Measurements from ENCODE around the gene BRINP3. TPM values are rescaled to one million over a fixed set of nuclear protein-coding genes. Genes with fewer than 3 reads are reported as not detected.

BRINP3 gene
- total RNA-seq, 1 donor from 2014 or later, result not detected

DNA sequence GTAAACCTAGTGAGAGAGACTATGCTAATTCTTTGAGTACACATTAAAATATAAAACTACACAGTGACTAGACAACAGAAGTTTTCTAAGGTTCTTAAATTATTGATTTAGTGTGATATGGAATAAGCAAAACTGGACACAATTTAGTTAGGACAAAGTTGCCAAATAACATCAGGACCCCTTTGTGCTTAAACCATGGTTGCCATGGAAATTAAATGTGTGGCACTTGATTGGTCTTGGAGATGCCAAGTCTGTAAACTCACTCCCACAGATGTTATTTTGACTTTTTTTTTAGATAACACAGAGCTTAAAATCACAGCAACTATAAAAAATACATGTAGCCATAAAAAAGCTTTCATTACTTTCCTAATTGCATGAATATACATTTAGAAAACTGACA lies 234.6 kb downstream of the BRINP3 start:
- no peak overlapping the region for H3K4me3 ChIP-seq (ENCODE audit: low read depth, low read length)
- no peak for DNase-seq (ENCODE audit: low read depth)
- TF ChIP-seq, protein P1, sequence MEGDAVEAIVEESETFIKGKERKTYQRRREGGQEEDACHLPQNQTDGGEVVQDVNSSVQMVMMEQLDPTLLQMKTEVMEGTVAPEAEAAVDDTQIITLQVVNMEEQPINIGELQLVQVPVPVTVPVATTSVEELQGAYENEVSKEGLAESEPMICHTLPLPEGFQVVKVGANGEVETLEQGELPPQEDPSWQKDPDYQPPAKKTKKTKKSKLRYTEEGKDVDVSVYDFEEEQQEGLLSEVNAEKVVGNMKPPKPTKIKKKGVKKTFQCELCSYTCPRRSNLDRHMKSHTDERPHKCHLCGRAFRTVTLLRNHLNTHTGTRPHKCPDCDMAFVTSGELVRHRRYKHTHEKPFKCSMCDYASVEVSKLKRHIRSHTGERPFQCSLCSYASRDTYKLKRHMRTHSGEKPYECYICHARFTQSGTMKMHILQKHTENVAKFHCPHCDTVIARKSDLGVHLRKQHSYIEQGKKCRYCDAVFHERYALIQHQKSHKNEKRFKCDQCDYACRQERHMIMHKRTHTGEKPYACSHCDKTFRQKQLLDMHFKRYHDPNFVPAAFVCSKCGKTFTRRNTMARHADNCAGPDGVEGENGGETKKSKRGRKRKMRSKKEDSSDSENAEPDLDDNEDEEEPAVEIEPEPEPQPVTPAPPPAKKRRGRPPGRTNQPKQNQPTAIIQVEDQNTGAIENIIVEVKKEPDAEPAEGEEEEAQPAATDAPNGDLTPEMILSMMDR (conservative IDR thresholded peaks at IDR 0.05; ENCODE audit: low read depth, low read length), result no peak

DNA sequence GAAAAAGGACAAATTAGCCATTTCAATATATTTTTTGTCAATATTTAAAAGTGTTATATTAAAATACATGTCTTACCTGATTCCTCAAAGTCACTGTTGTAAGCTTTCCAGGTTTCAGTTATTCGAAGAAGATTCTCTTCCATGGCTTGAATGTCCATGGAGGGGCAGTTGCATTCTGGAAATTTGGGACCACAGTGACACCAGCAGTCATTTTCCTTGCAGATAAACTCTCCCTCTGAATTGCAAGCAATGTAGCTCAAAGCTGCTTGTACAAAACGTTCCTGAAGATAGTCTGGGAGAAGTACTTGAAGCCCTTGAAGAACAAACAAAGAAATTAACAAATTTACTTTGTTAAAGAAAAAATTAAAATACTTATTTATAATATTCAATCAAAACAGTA lies 251.7 kb downstream of the BRINP3 start:
- TF ChIP-seq, protein P1 (conservative IDR thresholded peaks at IDR 0.05; ENCODE audit: low read depth, low read length), result no peak
- no peak for DNase-seq (ENCODE audit: low read depth)
- no peak overlapping the region for H3K4me3 ChIP-seq (ENCODE audit: low read depth, low read length)

DNA sequence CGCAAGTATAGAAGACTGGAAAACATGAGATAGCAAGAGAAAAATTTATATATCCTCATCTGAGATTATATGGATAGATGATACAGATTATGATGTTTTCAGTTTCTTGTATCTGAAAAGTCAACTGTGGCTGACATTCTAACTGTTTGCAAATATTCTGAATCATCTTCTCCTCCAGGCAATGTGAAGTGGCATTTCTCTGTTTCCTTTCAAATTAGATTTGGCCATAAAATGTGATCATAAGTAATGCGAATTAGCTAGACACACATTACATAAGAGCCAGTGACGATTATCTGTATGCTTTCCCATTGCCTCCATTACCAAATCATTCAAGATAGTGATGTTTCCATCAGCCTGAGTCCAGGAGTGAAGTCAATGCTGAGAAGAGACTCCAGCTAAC lies 265.2 kb downstream of the BRINP3 start:
- DNase-seq (ENCODE audit: low read depth), result no peak
- TF ChIP-seq, protein P1 (conservative IDR thresholded peaks at IDR 0.05; ENCODE audit: low read depth, low read length), result no peak

DNA sequence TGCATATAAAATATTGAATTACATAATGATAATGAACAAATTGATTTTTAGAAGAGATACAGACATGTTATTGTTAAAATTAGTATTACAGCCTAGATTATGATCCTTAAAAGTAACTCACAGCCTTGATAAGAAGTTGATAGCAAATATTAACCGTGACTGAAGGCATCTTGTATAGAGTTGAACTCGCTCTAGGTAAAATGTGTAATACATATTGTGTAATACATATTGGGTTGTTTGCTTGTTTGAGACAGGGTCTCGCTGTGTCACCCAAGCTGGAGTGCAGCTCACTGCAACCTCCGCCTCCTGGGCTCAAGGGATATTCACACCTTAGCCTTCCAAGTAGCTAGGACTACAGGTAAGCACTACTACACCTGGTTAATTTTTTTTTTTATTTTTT lies 269.9 kb downstream of the BRINP3 start:
- TF ChIP-seq, protein P1 (conservative IDR thresholded peaks at IDR 0.05; ENCODE audit: low read depth, low read length), result no peak
- DNase-seq (ENCODE audit: low read depth), result no peak
- no peak overlapping the region for H3K4me3 ChIP-seq (ENCODE audit: low read depth, low read length)

More for the DNA sequence above, 265.2 kb downstream of the BRINP3 start:
- H3K4me3 ChIP-seq (ENCODE audit: low read depth, low read length), result no peak overlapping the region

DNA sequence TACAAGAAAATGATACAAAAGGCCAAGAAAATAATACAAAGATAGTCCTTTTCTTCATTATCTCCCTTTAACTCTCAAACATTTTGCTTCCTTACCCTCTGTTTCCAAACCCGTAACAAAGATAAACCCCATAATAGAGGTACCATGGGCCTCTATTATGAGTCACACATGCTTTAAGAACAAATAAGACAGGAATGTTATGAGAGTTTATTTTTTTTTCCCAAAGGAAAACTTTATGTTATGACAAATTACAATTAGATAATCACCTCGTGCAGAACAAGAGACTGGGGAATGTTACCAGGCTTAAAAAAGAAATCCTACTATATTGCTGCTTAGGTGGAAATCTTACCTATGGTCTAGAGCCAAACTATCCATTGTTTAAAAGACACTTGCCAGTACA lies 272.0 kb downstream of the BRINP3 start:
- TF ChIP-seq, protein P1 (conservative IDR thresholded peaks at IDR 0.05; ENCODE audit: low read depth, low read length), result no peak
- DNase-seq (ENCODE audit: low read depth), result no peak
- no peak overlapping the region for H3K4me3 ChIP-seq (ENCODE audit: low read depth, low read length)

DNA sequence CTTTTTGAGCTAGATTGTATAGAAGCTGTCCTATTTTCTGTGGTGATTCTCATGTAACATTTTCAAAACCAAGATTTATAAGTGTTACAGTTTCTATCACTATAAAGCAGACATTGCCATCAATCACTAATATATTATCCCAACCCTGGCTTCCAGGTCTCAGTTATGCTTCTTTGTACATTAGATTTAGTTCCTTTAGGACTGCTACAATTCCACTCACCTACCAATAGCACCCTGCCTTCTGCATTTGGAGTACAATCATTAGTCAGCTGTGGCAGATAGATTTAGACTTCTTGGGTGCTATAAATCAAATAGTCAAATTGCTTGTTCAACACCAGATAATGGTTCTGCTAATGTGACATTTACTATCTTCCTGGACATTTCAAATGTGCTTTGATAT lies 281.6 kb downstream of the BRINP3 start:
- DNase-seq (ENCODE audit: low read depth), result no peak
- H3K4me3 ChIP-seq (ENCODE audit: low read depth, low read length), result no peak overlapping the region
- TF ChIP-seq, protein P1 (conservative IDR thresholded peaks at IDR 0.05; ENCODE audit: low read depth, low read length), result no peak

DNA sequence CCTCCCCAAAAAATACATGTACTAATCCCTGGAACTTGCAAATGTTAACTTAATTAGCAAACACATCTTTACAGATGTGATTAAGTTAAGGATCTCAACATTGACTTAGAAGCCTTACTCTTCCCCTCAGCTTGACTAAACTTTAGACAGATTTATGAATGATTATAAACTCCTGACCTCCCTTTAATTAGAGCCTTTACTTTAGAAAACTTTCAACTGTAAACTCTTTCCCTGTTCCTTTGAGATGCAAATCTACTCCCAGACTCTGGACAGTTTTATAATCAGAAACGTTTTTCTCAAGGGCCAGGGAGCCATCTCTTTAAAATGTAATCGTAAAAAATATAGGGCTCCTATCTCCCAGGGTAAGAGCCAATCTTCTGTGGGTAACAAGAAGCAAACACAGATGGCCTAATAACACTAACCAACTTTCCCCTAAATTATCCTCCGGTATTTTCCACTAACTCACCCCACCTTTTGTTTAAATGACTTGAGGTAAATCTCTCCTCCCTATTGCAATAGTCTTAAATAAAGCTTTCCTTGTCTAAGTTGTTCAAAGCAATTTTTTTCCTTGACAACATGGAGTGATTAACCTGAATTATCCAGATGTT lies 284.1 kb downstream of the BRINP3 start:
- TF ChIP-seq, protein P1 (conservative IDR thresholded peaks at IDR 0.05; ENCODE audit: low read depth, low read length), result no peak
- no peak overlapping the region for H3K4me3 ChIP-seq (ENCODE audit: low read depth, low read length)
- DNase-seq (ENCODE audit: low read depth), result no peak
